ENCODE results near the gene CDK8.

CDK8 gene

DNA sequence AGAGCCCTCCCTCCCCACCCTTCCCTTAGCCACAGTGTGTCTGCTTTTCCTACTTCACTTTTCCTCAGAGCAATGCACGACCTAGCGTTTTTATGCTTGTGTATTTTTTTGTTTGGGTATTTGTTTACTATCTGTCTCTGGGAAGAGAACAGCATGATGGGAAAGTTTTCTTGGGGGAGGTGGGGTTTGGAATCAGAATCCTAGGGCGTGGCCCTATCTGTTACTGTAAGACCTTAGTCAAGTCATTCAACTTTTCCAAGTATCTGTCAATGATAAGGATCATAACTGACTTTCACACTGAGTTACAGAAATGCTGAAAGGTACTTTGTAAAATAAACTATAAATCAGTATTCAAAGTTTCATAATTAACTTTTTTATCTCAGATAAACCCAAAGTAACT is 157.3 kb downstream of the CDK8 start:
- TF ChIP-seq EGR1 (IDR thresholded peaks at IDR 0.05) (no peak), NFIC (IDR thresholded peaks at IDR 0.05) (no peak), YY1 (IDR thresholded peaks at IDR 0.05; ENCODE audit: low read depth) (no peak), ZBTB7A (IDR thresholded peaks at IDR 0.05; ENCODE audit: low read depth) (no peak), TCF12 (IDR thresholded peaks at IDR 0.05; ENCODE audit: low read depth) (no peak), RAD21 (IDR thresholded peaks at IDR 0.05; ENCODE audit: low read depth) (no peak), REST (IDR thresholded peaks at IDR 0.05; ENCODE audit: low read depth) (no peak), TAF1 (IDR thresholded peaks at IDR 0.05; ENCODE audit: low read depth) (no peak)
- TF ChIP-seq, protein P1, sequence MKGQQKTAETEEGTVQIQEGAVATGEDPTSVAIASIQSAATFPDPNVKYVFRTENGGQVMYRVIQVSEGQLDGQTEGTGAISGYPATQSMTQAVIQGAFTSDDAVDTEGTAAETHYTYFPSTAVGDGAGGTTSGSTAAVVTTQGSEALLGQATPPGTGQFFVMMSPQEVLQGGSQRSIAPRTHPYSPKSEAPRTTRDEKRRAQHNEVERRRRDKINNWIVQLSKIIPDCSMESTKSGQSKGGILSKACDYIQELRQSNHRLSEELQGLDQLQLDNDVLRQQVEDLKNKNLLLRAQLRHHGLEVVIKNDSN (IDR thresholded peaks at IDR 0.05) = no peak
- TF ChIP-seq, protein P2, sequence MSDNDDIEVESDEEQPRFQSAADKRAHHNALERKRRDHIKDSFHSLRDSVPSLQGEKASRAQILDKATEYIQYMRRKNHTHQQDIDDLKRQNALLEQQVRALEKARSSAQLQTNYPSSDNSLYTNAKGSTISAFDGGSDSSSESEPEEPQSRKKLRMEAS (IDR thresholded peaks at IDR 0.05) = no peak

DNA sequence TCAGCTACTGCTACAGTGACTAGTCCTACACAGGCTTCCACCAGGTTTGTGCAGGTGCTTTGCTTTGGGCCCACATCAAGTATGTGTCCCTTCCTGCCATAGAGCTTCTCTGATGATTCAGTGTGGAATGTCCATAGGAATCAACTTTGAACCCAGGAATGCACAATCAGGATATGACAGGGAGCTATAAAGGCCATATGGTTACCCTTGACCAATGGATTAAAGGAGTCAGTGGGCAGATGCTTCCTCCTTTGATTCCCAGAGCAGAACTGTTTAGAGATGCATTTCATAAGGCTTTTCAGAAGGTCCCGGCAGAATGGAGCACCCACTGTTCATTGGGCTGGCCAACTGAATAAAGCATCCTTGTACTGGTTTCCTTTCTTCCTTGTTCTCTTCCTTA is 158.3 kb downstream of the CDK8 start:
- TF ChIP-seq EP300 (IDR thresholded peaks at IDR 0.05; ENCODE audit: borderline replicate concordance) (no peak), FOXM1 (IDR thresholded peaks at IDR 0.05; ENCODE audit: borderline replicate concordance, low read depth) (no peak), REST (IDR thresholded peaks at IDR 0.05; ENCODE audit: low read depth) (no peak), CREB1 (IDR thresholded peaks at IDR 0.05; ENCODE audit: low read depth) (no peak), CEBPB (IDR thresholded peaks at IDR 0.05) (no peak), EGR1 (IDR thresholded peaks at IDR 0.05) (no peak), TAF1 (IDR thresholded peaks at IDR 0.05; ENCODE audit: low read depth) (no peak), TCF12 (IDR thresholded peaks at IDR 0.05; ENCODE audit: low read depth) (no peak), ZBTB7A (IDR thresholded peaks at IDR 0.05; ENCODE audit: low read depth) (no peak), YY1 (IDR thresholded peaks at IDR 0.05; ENCODE audit: low read depth) (no peak), RAD21 (IDR thresholded peaks at IDR 0.05; ENCODE audit: low read depth) (no peak), TEAD4 (IDR thresholded peaks at IDR 0.05) (no peak), NFIC (IDR thresholded peaks at IDR 0.05) (no peak)
- TF ChIP-seq, protein P2 (IDR thresholded peaks at IDR 0.05) = no peak
- TF ChIP-seq, protein P1 (IDR thresholded peaks at IDR 0.05) = no peak

DNA sequence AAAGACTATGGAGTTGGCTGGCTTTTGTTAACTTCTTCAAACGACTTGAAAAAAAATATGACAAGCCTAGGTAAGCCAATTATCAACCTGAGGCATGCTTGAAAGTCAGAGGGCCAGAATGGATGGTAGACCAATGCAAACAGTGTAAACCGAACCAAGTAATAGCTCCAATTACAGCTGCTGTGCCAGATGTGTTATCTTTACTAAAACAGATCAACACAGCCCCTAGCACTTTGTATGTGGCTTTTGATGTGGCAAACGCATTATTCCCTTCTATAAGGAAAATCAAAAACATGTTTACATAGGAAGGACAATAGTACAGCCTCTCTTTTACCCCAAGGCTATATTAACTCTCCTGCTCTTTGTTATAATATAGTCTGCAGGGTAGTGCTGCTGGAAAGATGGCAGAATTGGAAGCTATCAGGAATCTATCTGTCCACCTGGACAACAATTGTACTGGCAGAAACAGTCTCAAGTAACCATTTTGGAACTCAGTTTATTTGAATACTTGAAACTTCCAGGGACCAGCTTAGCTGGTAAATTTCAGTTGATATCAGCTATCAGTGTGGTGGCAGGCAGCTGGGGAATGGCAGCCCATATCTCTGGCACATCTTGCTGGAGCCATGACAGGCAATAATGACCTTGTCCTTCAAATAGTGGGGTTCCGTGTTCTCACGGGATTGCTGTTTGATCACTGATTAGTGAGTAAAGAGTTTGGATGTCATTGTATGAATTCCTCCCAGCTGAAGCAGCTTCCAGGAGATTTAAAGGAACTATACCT is 159.2 kb downstream of the CDK8 start:
- TF ChIP-seq CREB1 (IDR thresholded peaks at IDR 0.05; ENCODE audit: low read depth) = no peak

- TF ChIP-seq EP300 (IDR thresholded peaks at IDR 0.05; ENCODE audit: borderline replicate concordance) = no peak
- no peak for TF ChIP-seq YY1 (IDR thresholded peaks at IDR 0.05; ENCODE audit: low read depth)
- TF ChIP-seq TEAD4 (IDR thresholded peaks at IDR 0.05) = no peak
Observed at GRCh38 chr13:26420282-26420960, 166.5 kb downstream of the CDK8 start.

GRCh38 chr13:26422036-26422435 is 168.1 kb downstream of the CDK8 start:
- TF ChIP-seq, protein P2 (IDR thresholded peaks at IDR 0.05) = no peak
- TF ChIP-seq CREB1 (IDR thresholded peaks at IDR 0.05; ENCODE audit: low read depth) = no peak
- no peak for TF ChIP-seq FOXM1 (IDR thresholded peaks at IDR 0.05; ENCODE audit: borderline replicate concordance, low read depth)
- no peak for TF ChIP-seq REST (IDR thresholded peaks at IDR 0.05; ENCODE audit: low read depth)
- no peak for TF ChIP-seq TCF12 (IDR thresholded peaks at IDR 0.05; ENCODE audit: low read depth)
- TF ChIP-seq CEBPB (IDR thresholded peaks at IDR 0.05) = no peak
- TF ChIP-seq, protein P1 (IDR thresholded peaks at IDR 0.05) = no peak
- TF ChIP-seq YY1 (IDR thresholded peaks at IDR 0.05; ENCODE audit: low read depth) = no peak
- TF ChIP-seq EGR1 (IDR thresholded peaks at IDR 0.05) = no peak
- TF ChIP-seq EP300 (IDR thresholded peaks at IDR 0.05; ENCODE audit: borderline replicate concordance) = no peak
- no peak for TF ChIP-seq TEAD4 (IDR thresholded peaks at IDR 0.05)

Measured in Ishikawa (cell line).